HG02759 (cell line): Measurements from ENCODE around the gene DAPP1.
A peak's percentile ranks its signal among the peaks of the same experiment; 100 is the strongest.

Experiments used
- ATAC-seq: cut with Tn5 transposase; IDR thresholded peaks from one replicate; pipeline ENCODE4 v1.9.1; 2021; ENCODE audit warnings: mild to moderate bottlenecking, moderate library complexity; ENCODE audit not compliant: unreplicated experiment

DAPP1 gene

DNA sequence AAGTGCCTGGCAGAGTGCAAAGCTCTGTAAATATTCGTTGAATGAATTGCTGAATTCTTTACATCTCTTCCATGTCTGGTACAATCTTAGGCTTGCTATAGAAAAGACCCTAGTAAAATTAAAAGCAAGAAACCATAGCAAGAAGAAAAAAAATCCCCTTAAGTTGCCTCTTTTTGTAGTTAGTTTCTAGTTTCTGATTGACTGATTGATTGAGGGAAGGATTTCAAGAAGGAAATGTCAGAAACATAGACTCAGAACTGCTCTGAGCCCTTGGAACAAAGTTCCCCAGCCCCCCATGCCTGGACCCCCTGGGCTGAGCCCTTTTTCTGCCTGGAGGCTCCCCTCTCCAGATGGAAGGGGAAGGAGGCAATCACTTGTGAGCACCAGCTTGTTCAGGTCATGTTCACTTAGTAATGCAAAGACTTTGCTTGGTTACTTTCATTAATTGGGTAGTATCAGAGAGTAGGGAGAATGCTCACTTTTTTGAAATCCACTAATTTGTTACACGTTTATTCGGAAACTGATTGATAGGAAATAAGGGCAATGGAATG is 35.6 kb downstream of the DAPP1 start:
- ATAC-seq, result no peak

GRCh38 chr4:99853190-99853589 is 36.6 kb downstream of the DAPP1 start:
- no peak for ATAC-seq

DNA sequence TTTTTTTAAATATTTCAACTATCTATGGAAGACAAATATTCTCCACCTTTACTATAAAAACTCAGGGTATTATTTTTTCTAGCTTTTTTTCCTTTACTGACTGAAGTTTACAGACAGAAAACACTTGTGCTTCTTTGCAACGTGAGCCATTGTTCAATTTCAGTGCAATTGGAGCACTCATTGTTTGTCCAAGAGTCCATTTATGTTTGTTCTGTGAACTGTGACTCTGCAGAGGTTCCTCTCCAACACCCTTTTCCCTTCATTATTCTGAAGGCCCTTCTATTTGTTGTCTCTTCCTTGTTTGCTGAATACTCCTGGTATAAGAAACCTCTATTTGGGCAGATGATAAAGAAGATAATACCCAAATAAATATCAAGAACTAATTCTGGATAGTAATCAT is 37.4 kb downstream of the DAPP1 start:
- ATAC-seq, result no peak

- ATAC-seq, result peak; percentile 37
Measured at GRCh38 chr4:99855678-99856077, 39.1 kb downstream of the DAPP1 start.

DNA sequence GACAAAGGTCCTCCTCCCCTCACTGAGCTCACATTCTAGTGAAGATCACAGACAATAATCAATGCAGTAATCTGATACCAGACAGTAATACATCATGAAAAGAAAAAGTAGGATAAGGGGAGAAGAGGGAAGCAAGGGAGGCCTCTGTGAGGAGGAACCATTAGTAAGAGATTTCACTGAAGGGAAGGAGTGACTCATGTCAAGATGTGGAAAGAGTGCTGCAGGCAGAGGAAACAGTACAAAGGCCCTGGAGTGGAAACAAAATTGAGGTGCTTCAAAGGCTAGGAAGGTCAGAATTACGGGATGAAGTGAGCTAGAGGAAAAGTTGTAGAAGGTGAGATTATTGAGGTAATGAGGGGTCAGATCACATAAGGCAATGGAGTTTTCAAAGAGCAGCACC is 39.5 kb downstream of the DAPP1 start:
- ATAC-seq, result no peak

GRCh38 chr4:99857307-99857706 is 40.7 kb downstream of the DAPP1 start:
- no peak for ATAC-seq

DNA sequence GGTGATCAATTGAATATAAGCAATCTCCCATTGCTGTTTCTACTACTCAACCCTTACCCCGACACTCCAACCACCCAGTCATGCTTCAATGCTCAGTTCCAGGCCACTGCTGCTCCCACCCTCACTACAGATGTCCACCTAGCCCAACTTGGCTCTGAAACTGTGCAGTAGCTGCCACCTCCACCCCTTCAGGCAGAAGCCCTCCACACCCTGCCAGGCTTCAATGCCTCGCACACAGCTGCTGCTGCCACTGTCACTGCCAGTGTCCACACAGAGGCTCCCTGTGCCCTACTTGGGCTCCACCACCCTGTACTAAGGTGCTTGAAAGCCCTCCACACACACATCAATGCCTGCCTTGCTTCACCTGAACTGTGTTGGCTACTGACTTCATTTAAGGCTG is 43.0 kb downstream of the DAPP1 start:
- ATAC-seq, result peak; percentile 67

GRCh38 chr4:99860521-99860920 is 43.9 kb downstream of the DAPP1 start:
- no peak for ATAC-seq

DNA sequence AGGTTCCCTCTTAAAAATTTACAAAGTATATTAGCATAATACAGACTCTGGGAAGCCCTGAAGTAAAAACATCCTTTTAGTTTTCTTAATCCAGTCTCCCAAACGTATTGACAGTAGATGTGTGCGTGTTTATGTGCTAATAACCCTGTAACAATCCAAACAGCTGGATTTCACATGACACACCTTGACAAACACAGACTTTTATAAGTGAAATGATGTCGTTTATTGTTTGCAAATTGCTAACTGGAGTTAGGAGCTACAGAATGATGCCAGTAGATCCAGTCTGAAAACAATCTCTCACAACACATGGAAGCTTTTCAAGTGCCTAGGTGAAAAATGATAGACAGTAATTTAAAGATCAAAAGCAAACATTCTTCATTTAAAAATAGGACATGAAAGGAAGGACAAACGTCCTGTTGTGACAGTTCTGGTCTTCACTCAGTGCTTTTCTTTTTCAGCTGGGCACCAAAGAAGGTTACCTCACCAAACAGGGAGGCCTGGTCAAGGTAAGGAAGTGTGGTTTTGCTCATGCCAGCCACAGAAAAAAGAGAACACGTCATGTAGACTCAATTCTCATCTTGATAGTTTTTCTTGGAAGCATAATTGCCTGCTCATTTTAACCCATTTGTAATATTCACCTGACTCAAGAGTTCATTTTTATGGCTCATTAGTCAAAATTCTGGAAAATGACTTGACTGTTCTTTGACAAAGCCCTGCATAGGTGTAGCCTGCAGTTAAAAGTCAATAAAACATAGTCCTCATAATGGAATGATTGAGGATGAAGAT is 44.7 kb downstream of the DAPP1 start:
- peak; percentile 66 for ATAC-seq

GRCh38 chr4:99863804-99864203 is 47.2 kb downstream of the DAPP1 start:
- no peak for ATAC-seq

DNA sequence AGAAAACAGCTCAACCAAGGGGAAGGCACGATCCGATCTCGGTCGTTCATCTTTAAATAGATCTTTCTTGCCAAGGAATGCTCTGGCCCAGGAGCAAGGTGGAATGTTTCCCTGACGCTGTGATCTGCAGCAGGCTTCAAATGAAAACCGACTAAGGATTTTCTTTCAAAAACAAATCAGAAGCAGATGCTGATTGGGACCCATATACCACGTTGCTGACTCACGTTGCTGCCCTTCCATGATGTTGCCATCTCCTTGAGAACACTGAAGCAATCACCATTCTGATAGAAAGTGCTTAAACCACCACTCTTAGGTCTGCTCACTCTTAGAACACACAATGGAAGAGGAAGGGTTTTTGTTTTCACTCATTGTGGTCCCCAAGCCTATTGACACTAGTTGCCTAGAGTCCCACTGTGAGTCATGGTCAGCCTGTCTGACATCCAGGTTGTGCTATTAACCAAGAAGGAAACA is 51.5 kb downstream of the DAPP1 start:
- ATAC-seq, result no peak

- ATAC-seq, result no peak
Measured at GRCh38 chr4:99872570-99872969, 55.9 kb downstream of the DAPP1 start.

- ATAC-seq, result no peak
Measured at GRCh38 chr4:99875071-99875470, 58.4 kb downstream of the DAPP1 start.

DNA sequence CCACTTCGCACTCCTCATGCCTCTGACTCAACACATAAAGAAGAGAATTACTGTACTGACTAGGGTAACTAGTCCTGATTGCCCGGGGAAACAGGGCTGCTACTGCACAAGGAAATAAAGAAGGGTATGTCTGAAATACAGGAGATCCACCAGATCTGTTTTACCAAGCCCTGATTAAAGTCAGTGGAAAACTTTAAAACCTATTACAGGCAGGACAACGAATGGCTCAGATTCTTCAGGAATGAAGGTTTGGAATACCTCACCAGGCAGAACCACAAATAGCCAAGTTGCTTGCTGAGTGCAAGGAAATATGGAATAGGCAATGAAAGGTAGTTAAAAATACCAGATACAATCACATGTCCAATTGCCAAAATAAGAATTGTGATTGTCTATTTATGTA is 60.3 kb downstream of the DAPP1 start:
- ATAC-seq, result no peak

DNA sequence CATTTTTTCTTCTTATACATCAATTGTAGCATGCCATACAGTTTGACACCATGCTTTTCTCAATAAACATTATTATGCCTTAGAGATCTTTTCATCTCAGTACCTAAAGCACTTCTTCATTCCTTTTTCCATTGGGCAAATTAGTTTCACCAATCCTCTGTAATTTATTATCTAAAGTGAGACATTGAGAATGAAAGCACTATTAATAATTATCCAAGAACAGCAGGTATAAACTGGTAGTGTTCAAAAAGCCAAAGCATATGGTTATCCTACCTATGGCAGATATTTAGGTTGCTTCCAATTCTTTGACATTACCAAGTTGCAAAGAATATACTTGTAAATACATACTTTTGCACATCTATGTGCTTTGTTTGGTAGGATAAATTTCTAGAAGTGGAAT is 62.0 kb downstream of the DAPP1 start:
- no peak for ATAC-seq

GRCh38 chr4:99879458-99879857 is 62.8 kb downstream of the DAPP1 start:
- no peak for ATAC-seq

DNA sequence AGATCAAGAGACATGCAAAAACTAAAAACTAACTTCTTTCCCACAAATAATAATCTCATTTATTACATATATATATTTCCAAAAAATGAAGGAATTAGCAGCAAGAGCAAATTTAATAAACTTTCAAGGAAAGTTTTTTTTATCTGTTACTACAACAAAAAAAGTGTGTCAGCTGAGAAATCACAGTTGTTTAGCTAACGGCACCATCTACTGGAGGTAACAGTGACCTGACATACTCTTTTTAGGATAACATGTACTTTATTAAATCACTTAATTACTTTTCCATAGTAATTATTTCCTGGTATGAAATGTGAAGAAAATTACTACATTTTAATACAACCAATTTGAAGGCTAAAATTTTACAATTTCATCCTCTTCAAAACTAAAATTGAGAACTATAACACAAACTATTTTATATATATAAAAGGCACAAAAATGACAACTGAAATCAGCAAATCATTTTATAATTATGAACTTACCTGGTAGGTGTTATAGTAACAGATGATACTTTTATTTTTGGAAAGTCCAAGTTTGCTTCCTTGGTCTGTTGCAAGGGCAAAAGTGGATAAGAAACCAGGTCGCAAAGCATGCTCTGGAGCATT is 68.5 kb downstream of the DAPP1 start:
- ATAC-seq, result no peak

DNA sequence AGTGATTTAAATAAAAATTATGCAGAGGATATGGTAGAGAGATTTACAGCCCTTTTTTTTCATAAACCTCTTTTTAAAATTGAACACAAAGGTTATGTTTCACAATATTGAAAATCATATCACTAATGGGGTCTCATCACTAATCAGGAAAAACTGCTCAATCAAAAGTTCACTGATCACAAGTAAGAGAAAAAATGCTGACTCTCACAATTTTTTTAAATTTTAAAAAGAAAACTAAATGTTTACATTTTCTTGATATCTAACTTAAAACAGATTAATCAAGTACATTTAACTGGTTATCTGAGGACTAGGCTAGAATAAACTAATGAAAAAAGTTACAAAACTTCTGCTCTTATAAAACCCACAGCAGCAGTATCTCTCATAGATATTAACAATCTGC is 69.1 kb downstream of the DAPP1 start:
- no peak for ATAC-seq

DNA sequence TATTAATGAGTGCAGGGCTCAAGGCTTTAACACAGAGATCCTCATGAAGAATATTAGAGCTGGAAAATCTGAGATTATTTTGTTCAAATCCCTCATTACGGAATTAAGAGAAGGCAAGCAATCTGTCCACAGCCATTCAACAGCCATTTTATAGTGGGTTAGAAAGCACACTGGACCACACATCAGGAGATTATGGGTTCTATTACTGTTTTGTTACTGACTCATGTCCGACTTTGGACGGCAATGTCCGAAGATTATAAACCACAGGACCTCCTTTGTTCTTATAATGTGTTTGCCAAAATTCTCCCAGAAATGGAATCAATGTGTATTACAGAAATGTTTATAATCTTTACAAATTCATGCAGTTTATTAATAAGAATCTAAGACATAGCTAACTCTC is 69.5 kb downstream of the DAPP1 start:
- ATAC-seq, result no peak

- no peak for ATAC-seq
Measured at GRCh38 chr4:99887837-99888236, 71.2 kb downstream of the DAPP1 start.

GRCh38 chr4:99891351-99891750 is 74.7 kb downstream of the DAPP1 start:
- ATAC-seq, result no peak

- no peak for ATAC-seq
Measured at GRCh38 chr4:99893029-99893428, 76.4 kb downstream of the DAPP1 start.
